ENCODE measurements around the gene CLSTN2. TPM values are rescaled to one million over a fixed set of nuclear protein-coding genes. Genes with fewer than 3 reads are reported as not detected.

Gene CLSTN2
- total and polyA plus RNA-seq, 4 donors: 0.13 to 20.6 (median 9.1) TPM

DNA sequence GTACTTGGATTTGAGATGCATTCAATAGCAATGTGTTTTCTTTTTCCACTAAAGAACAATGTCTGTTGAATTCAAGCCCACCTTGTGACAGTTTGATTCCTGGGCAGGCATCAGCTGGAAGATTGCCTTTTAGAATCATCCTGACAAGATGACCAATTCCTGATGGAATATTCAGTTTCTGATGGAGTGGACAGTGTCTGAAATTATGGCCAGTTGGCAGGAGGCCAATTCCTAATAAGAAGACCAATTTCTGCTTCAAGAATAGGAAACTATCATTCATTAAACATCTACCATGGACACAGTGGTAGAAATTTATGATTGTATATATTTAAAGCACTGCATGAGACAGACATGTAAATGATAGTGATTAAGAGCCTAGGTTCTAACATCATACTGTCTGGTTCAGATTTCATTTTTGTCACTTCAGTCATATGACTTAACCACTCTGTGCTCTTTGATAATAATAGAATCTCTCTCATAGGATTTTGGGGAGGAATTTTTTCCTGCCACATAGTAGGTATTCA, 133.6 kb downstream of the CLSTN2 start:
- Histone ChIP-seq H3K4me1 (ENCODE audit: control insufficient read depth in 1 of 2, insufficient read depth in 2 of 2, low read length in 2 of 2) (no peaks in the 10 kb centered on the region), H3K9me3 (ENCODE audit: control insufficient read depth, low read length) (peaks cover 3% of the 10 kb centered on the region), H3K27ac (ENCODE audit: low read depth in 1 of 2, low read length in 2 of 2) (no peak overlapping the region), H3K36me3 (ENCODE audit: control insufficient read depth in 1 of 2, insufficient read depth in 2 of 2, low read length in 1 of 2) (no peaks in the 10 kb centered on the region), H3K27me3 (ENCODE audit: control insufficient read depth in 1 of 2, insufficient read depth in 2 of 2, low read length in 1 of 2) (no peaks in the 10 kb centered on the region), H3K4me3 (ENCODE audit: low read length in 2 of 2) (no peak overlapping the region)
- no peak for ATAC-seq (ENCODE audit: low FRiP score)
- no peak for DNase-seq
- intact Hi-C loops (cut with DNase I): no loop called here

DNA sequence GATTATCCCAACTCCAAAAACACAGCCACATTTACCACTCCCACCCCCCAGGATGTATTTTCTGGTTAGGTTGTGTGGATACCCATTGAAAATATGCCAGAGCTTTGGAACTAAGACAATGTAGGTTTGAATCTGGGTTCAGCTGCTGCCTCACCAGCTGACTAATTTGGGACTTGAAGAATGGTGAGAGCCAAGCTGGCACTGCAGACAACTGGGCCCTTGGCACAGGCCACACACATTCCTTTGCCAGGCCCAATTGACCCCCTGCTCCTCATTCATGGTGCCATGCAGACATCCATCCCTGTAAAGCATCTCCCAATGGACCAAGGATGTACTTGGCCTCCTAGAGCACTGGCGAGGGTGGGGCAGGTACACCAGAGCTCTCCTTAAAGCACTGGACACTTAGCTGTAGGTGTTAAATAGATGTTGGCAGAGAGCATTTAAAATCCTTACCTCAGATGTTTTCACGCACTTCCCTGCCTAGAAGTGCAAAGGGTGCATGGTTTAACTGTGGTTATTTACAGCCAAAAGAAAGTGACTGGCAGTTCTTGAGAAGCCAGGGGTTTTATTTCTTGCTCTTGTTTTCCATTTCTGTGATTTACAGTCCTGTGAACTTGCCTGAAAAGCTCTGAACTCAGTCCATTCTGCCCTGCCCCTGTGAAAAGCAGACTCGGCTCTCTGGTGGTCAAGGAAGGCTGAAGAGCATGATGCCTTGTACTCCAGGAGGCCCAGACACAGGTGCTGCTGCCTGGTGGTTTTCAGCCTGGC, 138.5 kb downstream of the CLSTN2 start:
- Histone ChIP-seq H3K4me3 (ENCODE audit: low read length in 2 of 2) (no peak overlapping the region), H3K27ac (ENCODE audit: low read depth in 1 of 2, low read length in 2 of 2) (no peak overlapping the region), H3K36me3 (ENCODE audit: control insufficient read depth in 1 of 2, insufficient read depth in 2 of 2, low read length in 1 of 2) (no peaks in the 10 kb centered on the region), H3K9me3 (ENCODE audit: control insufficient read depth, low read length) (no peaks in the 10 kb centered on the region), H3K4me1 (ENCODE audit: control insufficient read depth in 1 of 2, insufficient read depth in 2 of 2, low read length in 2 of 2) (no peaks in the 10 kb centered on the region), H3K27me3 (ENCODE audit: control insufficient read depth in 1 of 2, insufficient read depth in 2 of 2, low read length in 1 of 2) (no peaks in the 10 kb centered on the region)
- DNase-seq (no peak), ATAC-seq (ENCODE audit: low FRiP score) (no peak)
- 41 to 50% methylated on average over 3 of the region's 3 CpGs for WGBS, 2 donors
- intact Hi-C loops (cut with DNase I): no loop called here

DNA sequence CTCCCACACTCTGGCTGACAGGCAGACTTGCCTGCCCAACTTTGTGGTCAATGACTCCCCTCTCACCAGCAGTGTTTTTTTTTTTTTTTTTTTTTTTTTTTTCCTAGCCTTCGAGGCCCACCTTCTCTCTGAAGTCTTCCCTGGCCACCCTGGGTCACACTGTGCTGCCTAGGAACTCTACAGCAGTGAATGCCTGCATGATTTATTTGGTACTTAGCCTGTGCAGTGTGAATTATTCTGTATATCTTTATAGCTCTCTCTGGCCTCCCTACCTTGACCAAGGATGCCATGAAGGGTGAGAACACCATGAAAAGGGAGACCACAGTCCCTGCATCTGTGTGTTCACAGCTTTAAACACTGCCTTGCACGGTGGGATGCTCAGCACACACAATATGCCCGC, 141.6 kb downstream of the CLSTN2 start:
- H3K27me3 ChIP-seq (ENCODE audit: control insufficient read depth in 1 of 2, insufficient read depth in 2 of 2, low read length in 1 of 2): peaks cover 0 to 1% of the 10 kb centered on the region in 2 donors
- no peak overlapping the region for H3K4me3 ChIP-seq (ENCODE audit: low read length in 2 of 2)
- ATAC-seq (ENCODE audit: low FRiP score) (no peak), DNase-seq (no peak)
- no peaks in the 10 kb centered on the region for H3K9me3 ChIP-seq (ENCODE audit: control insufficient read depth, low read length)
- no peak overlapping the region for H3K27ac ChIP-seq (ENCODE audit: low read depth in 1 of 2, low read length in 2 of 2)
- WGBS, 2 donors: 78 to 82% methylated on average over 3 of the region's 3 CpGs
- no peaks in the 10 kb centered on the region for H3K36me3 ChIP-seq (ENCODE audit: control insufficient read depth in 1 of 2, insufficient read depth in 2 of 2, low read length in 1 of 2)
- intact Hi-C loops (cut with DNase I): no loop called here
- H3K4me1 ChIP-seq (ENCODE audit: control insufficient read depth in 1 of 2, insufficient read depth in 2 of 2, low read length in 2 of 2): no peaks in the 10 kb centered on the region

DNA sequence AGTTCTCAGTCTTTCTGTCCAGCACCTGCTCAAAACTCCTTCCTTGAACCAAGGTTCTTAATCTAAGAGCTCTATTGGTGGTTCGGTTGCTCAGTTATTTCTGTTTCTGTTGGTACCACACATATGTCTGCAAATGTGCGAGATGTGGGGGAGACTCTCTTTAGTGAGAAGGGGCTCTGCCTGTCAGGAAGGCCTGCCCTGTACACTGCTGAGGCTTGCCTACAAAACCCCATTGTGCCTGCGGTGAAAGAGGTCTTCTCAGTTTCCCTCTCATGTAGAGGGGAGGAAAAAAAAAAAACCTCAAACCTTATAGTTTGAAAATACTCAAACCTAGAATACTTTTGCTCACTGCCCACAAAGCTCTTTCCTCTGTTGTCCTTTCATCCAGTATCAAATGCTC, 142.4 kb downstream of the CLSTN2 start:
- Histone ChIP-seq H3K27ac (ENCODE audit: low read depth in 1 of 2, low read length in 2 of 2) (no peak overlapping the region), H3K27me3 (ENCODE audit: control insufficient read depth in 1 of 2, insufficient read depth in 2 of 2, low read length in 1 of 2) (peaks cover 0 to 4% of the 10 kb centered on the region in 2 donors), H3K9me3 (ENCODE audit: control insufficient read depth, low read length) (no peaks in the 10 kb centered on the region), H3K4me3 (ENCODE audit: low read length in 2 of 2) (no peak overlapping the region), H3K36me3 (ENCODE audit: control insufficient read depth in 1 of 2, insufficient read depth in 2 of 2, low read length in 1 of 2) (no peaks in the 10 kb centered on the region), H3K4me1 (ENCODE audit: control insufficient read depth in 1 of 2, insufficient read depth in 2 of 2, low read length in 2 of 2) (no peaks in the 10 kb centered on the region)
- intact Hi-C loops (cut with DNase I): no loop called here
- DNase-seq: no peak
- no peak for ATAC-seq (ENCODE audit: low FRiP score)
- WGBS, 2 donors: 93 to 96% methylated on average over 3 of the region's 3 CpGs

DNA sequence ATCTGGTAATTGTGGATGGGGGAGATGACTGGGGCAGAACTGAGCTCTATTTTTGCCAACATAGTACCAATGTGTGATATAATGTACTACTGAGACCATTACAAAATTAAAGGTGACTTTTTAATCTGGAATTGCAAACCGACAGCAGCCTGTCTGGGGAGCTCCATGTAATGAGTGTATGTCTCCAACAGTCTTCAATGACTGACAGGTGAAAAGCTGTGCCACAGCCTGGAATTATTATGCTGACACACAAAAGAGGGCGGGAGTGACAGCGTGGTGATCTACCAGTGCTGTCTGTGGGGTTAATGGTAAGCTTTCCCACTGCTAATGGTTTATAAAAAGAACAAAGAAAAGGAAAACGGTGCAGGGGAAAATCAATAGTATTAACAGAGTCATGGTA, 143.4 kb downstream of the CLSTN2 start:
- DNase-seq (no peak), ATAC-seq (ENCODE audit: low FRiP score) (no peak)
- Histone ChIP-seq H3K27me3 (ENCODE audit: control insufficient read depth in 1 of 2, insufficient read depth in 2 of 2, low read length in 1 of 2) (peaks cover 0 to 4% of the 10 kb centered on the region in 2 donors), H3K36me3 (ENCODE audit: control insufficient read depth in 1 of 2, insufficient read depth in 2 of 2, low read length in 1 of 2) (no peaks in the 10 kb centered on the region), H3K9me3 (ENCODE audit: control insufficient read depth, low read length) (no peaks in the 10 kb centered on the region), H3K4me3 (ENCODE audit: low read length in 2 of 2) (no peak overlapping the region), H3K4me1 (ENCODE audit: control insufficient read depth in 1 of 2, insufficient read depth in 2 of 2, low read length in 2 of 2) (no peaks in the 10 kb centered on the region), H3K27ac (ENCODE audit: low read depth in 1 of 2, low read length in 2 of 2) (no peak overlapping the region)
- intact Hi-C loops (cut with DNase I): no loop called here
- WGBS, 2 donors: 90% methylated on average over 4 of the region's 4 CpGs

DNA sequence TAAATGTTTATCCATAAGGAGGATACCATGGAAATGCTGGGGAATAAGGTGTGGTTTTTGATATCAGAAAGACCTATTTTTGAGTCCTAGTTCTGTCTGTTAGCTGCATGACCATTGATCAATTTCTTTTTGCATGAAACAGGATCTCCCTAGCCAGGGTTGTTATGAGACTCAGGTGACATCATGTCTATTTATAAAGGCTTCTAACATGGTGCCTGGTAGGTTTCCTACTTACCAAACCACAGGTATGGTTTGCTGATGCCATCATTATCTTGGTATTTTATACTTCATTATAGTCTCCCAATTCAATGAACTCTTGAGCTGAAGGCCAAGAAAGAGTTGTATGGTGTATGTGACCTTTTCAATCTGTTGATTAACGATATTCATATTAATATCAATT, 144.0 kb downstream of the CLSTN2 start:
- intact Hi-C loops (cut with DNase I): no loop called here
- WGBS, 2 donors: 92 to 94% methylated on average over 1 of the region's 1 CpG
- ATAC-seq (ENCODE audit: low FRiP score) (no peak), DNase-seq (no peak)
- Histone ChIP-seq H3K9me3 (ENCODE audit: control insufficient read depth, low read length) (no peaks in the 10 kb centered on the region), H3K27ac (ENCODE audit: low read depth in 1 of 2, low read length in 2 of 2) (no peak overlapping the region), H3K27me3 (ENCODE audit: control insufficient read depth in 1 of 2, insufficient read depth in 2 of 2, low read length in 1 of 2) (peaks cover 0 to 4% of the 10 kb centered on the region in 2 donors), H3K4me3 (ENCODE audit: low read length in 2 of 2) (no peak overlapping the region), H3K4me1 (ENCODE audit: control insufficient read depth in 1 of 2, insufficient read depth in 2 of 2, low read length in 2 of 2) (no peaks in the 10 kb centered on the region), H3K36me3 (ENCODE audit: control insufficient read depth in 1 of 2, insufficient read depth in 2 of 2, low read length in 1 of 2) (no peaks in the 10 kb centered on the region)

DNA sequence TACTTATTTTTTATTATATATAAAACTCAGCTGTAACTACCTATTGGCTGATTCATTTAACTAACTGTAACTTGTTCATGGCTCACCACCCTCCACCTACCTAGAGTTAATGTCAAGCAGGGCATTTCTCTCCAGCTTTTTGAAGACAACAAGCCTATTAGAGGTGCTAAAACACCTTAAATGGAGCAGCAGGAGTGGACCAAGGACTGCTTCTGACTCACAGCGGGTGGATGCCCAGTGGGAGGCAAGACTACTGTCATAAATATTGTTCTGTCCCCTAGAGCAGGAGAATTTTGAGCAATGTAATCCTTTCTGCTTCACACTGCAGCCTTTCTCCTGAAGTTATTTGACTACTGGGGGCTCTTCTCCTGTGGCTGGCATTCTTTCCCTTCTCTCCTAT, 146.9 kb downstream of the CLSTN2 start:
- Histone ChIP-seq H3K4me1 (ENCODE audit: control insufficient read depth in 1 of 2, insufficient read depth in 2 of 2, low read length in 2 of 2) (no peaks in the 10 kb centered on the region), H3K27me3 (ENCODE audit: control insufficient read depth in 1 of 2, insufficient read depth in 2 of 2, low read length in 1 of 2) (peaks cover 2 to 4% of the 10 kb centered on the region in 2 donors), H3K4me3 (ENCODE audit: low read length in 2 of 2) (no peak overlapping the region), H3K27ac (ENCODE audit: low read depth in 1 of 2, low read length in 2 of 2) (no peak overlapping the region), H3K9me3 (ENCODE audit: control insufficient read depth, low read length) (no peaks in the 10 kb centered on the region), H3K36me3 (ENCODE audit: control insufficient read depth in 1 of 2, insufficient read depth in 2 of 2, low read length in 1 of 2) (no peaks in the 10 kb centered on the region)
- DNase-seq (no peak), ATAC-seq (ENCODE audit: low FRiP score) (no peak)
- WGBS, 2 donors: 78 to 81% methylated on average over 1 of the region's 1 CpG
- intact Hi-C loops (cut with DNase I): no loop called here

DNA sequence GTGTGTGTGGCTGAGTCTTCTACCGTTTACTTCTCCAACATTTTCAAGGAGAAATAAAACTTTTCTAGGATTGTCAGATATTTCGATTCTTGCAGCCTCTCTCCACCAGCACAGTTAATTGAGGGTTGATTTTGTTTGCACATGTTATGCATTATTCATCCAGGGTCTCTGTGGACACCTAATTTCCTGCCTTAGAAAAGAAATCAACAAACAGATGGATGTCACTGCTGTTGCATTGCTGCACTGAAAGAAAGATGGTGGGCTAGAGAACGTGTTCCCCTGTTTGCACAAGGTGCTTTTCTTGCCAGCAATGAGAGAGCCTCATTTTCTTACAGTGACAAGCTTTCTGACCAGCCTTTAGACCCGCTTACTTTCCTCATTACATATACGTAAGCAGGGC, 150.0 kb downstream of the CLSTN2 start:
- intact Hi-C loops (cut with DNase I): no loop called here
- no peaks in the 10 kb centered on the region for H3K36me3 ChIP-seq (ENCODE audit: control insufficient read depth in 1 of 2, insufficient read depth in 2 of 2, low read length in 1 of 2)
- H3K27me3 ChIP-seq (ENCODE audit: control insufficient read depth in 1 of 2, insufficient read depth in 2 of 2, low read length in 1 of 2): peaks cover 2 to 4% of the 10 kb centered on the region in 2 donors
- H3K27ac ChIP-seq (ENCODE audit: low read depth in 1 of 2, low read length in 2 of 2): no peak overlapping the region
- 71 to 77% methylated on average over 5 of the region's 5 CpGs for WGBS, 2 donors
- ATAC-seq (ENCODE audit: low FRiP score): no peak
- DNase-seq: no peak
- H3K4me3 ChIP-seq (ENCODE audit: low read length in 2 of 2): no peak overlapping the region
- H3K9me3 ChIP-seq (ENCODE audit: control insufficient read depth, low read length): peaks cover 1% of the 10 kb centered on the region
- no peaks in the 10 kb centered on the region for H3K4me1 ChIP-seq (ENCODE audit: control insufficient read depth in 1 of 2, insufficient read depth in 2 of 2, low read length in 2 of 2)

DNA sequence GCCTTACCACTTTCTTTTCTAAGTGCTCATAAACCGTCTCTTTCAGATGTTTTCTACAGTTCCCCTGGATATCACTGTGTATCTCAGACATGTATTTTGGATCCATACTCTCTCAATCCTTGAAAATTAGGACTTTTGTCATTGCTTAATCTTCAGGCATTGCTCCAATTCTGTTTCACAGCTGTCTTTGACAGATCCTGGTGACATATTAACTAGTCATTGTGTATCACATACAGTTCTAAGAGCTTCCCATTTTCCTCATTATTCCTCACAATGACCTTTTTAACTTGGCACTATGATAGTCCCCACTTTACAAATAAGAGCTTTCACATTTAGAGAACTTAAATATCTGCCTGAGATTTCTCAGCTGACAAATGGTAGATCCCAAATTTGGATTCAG, 151.7 kb downstream of the CLSTN2 start:
- 48 to 83% methylated on average over 1 of the region's 1 CpG for WGBS, 2 donors
- H3K27ac ChIP-seq (ENCODE audit: low read depth in 1 of 2, low read length in 2 of 2): no peak overlapping the region
- intact Hi-C loops (cut with DNase I): no loop called here
- peaks cover 1% of the 10 kb centered on the region for H3K9me3 ChIP-seq (ENCODE audit: control insufficient read depth, low read length)
- DNase-seq (no peak), ATAC-seq (ENCODE audit: low FRiP score) (no peak)
- peaks cover 2% of the 10 kb centered on the region in 2 donors for H3K27me3 ChIP-seq (ENCODE audit: control insufficient read depth in 1 of 2, insufficient read depth in 2 of 2, low read length in 1 of 2)
- no peaks in the 10 kb centered on the region for H3K4me1 ChIP-seq (ENCODE audit: control insufficient read depth in 1 of 2, insufficient read depth in 2 of 2, low read length in 2 of 2)
- H3K36me3 ChIP-seq (ENCODE audit: control insufficient read depth in 1 of 2, insufficient read depth in 2 of 2, low read length in 1 of 2): no peaks in the 10 kb centered on the region
- H3K4me3 ChIP-seq (ENCODE audit: low read length in 2 of 2): no peak overlapping the region
